Measurements from ENCODE around the gene C1orf50.

DNA sequence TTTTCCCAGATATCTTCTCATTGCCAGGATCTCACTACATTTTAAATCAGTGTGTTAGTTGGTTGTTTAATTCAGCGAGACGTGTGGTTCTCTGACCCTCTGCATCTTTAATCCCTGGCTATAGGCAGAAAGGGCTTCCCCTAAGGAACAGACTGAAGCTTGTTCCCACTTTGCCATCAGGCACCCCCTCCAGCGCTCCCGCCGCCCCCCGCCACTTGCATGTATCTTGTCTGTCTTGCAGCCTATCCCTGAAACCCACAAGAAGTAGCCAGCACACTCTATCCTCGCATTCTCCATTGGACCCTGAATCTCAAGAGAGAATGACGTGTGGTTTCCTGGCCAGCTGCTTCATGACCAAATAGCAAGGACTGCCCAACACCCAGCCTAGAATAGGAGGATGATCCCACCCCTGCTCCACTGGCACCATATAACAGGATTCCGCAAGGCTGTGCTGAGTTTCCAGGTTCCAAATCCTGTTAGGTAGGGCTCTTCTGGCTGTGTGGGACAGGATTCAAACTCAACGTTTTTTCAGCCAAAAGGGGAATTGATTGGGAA, 34.8 kb upstream of the C1orf50 start:
- TF ChIP-seq, protein P1, sequence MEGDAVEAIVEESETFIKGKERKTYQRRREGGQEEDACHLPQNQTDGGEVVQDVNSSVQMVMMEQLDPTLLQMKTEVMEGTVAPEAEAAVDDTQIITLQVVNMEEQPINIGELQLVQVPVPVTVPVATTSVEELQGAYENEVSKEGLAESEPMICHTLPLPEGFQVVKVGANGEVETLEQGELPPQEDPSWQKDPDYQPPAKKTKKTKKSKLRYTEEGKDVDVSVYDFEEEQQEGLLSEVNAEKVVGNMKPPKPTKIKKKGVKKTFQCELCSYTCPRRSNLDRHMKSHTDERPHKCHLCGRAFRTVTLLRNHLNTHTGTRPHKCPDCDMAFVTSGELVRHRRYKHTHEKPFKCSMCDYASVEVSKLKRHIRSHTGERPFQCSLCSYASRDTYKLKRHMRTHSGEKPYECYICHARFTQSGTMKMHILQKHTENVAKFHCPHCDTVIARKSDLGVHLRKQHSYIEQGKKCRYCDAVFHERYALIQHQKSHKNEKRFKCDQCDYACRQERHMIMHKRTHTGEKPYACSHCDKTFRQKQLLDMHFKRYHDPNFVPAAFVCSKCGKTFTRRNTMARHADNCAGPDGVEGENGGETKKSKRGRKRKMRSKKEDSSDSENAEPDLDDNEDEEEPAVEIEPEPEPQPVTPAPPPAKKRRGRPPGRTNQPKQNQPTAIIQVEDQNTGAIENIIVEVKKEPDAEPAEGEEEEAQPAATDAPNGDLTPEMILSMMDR (IDR thresholded peaks at IDR 0.05): no peak
- no peak for TF ChIP-seq EZH2 (IDR thresholded peaks at IDR 0.05; ENCODE audit: borderline replicate concordance, insufficient read depth, low read depth, low read length, poor library complexity, severe bottlenecking)

Measured in B cell (primary cell).